ENCODE results near the gene AGBL4. TPM values are rescaled to one million over a fixed set of nuclear protein-coding genes. Genes with fewer than 3 reads are reported as not detected.

AGBL4 gene
- total RNA-seq, 1 donor from 2014 or later: not detected

GRCh38 chr1:48793863-48794262 is 1229.9 kb downstream of the AGBL4 start:
- Mint-ChIP-seq H3K36me3 (ENCODE audit: unreplicated experiment) (no peaks in the 10 kb centered on the region), H3K4me1 (ENCODE audit: unreplicated experiment) (no peaks in the 10 kb centered on the region), H3K27me3 (ENCODE audit: unreplicated experiment) (no peaks in the 10 kb centered on the region), H3K27ac (ENCODE audit: unreplicated experiment) (no peak overlapping the region), H3K4me3 (ENCODE audit: unreplicated experiment) (no peak overlapping the region), H3K9me3 (ENCODE audit: unreplicated experiment) (no peaks in the 10 kb centered on the region)
- TF ChIP-seq CTCF (IDR thresholded peaks at IDR 0.05): no peak
- no peak for DNase-seq (ENCODE audit: extremely low spot score, unreplicated experiment)

- no peaks in the 10 kb centered on the region for H3K36me3 Mint-ChIP-seq (ENCODE audit: unreplicated experiment)
Observed at GRCh38 chr1:48792961-48793360, 1230.8 kb downstream of the AGBL4 start.

GRCh38 chr1:48790397-48790796 is 1233.4 kb downstream of the AGBL4 start:
- Mint-ChIP-seq H3K9me3 (ENCODE audit: unreplicated experiment) (peaks cover under 1% of the 10 kb centered on the region), H3K4me3 (ENCODE audit: unreplicated experiment) (no peak overlapping the region)
- DNase-seq (ENCODE audit: extremely low spot score, unreplicated experiment): no peak

More at GRCh38 chr1:48792961-48793360, 1230.8 kb downstream of the AGBL4 start:
- no peak for DNase-seq (ENCODE audit: extremely low spot score, unreplicated experiment)
- no peak for TF ChIP-seq CTCF (IDR thresholded peaks at IDR 0.05)
- Mint-ChIP-seq H3K27ac (ENCODE audit: unreplicated experiment) (no peak overlapping the region), H3K27me3 (ENCODE audit: unreplicated experiment) (no peaks in the 10 kb centered on the region), H3K4me3 (ENCODE audit: unreplicated experiment) (no peak overlapping the region), H3K4me1 (ENCODE audit: unreplicated experiment) (no peaks in the 10 kb centered on the region), H3K9me3 (ENCODE audit: unreplicated experiment) (no peaks in the 10 kb centered on the region)

GRCh38 chr1:48789903-48790302 is 1233.9 kb downstream of the AGBL4 start:
- Mint-ChIP-seq H3K4me1 (ENCODE audit: unreplicated experiment) (no peaks in the 10 kb centered on the region), H3K27ac (ENCODE audit: unreplicated experiment) (no peak overlapping the region), H3K27me3 (ENCODE audit: unreplicated experiment) (no peaks in the 10 kb centered on the region), H3K36me3 (ENCODE audit: unreplicated experiment) (no peaks in the 10 kb centered on the region), H3K9me3 (ENCODE audit: unreplicated experiment) (peaks cover 6% of the 10 kb centered on the region), H3K4me3 (ENCODE audit: unreplicated experiment) (no peak overlapping the region)
- no peak for TF ChIP-seq CTCF (IDR thresholded peaks at IDR 0.05)
- no peak for DNase-seq (ENCODE audit: extremely low spot score, unreplicated experiment)

More at GRCh38 chr1:48790397-48790796, 1233.4 kb downstream of the AGBL4 start:
- no peaks in the 10 kb centered on the region for H3K36me3 Mint-ChIP-seq (ENCODE audit: unreplicated experiment)
- no peaks in the 10 kb centered on the region for H3K27me3 Mint-ChIP-seq (ENCODE audit: unreplicated experiment)
- H3K27ac Mint-ChIP-seq (ENCODE audit: unreplicated experiment): no peak overlapping the region
- H3K4me1 Mint-ChIP-seq (ENCODE audit: unreplicated experiment): no peaks in the 10 kb centered on the region
- TF ChIP-seq CTCF (IDR thresholded peaks at IDR 0.05): no peak

GRCh38 chr1:48785869-48786268 is 1237.9 kb downstream of the AGBL4 start:
- H3K36me3 Mint-ChIP-seq (ENCODE audit: unreplicated experiment): no peaks in the 10 kb centered on the region
- no peaks in the 10 kb centered on the region for H3K27me3 Mint-ChIP-seq (ENCODE audit: unreplicated experiment)
- H3K4me1 Mint-ChIP-seq (ENCODE audit: unreplicated experiment): no peaks in the 10 kb centered on the region
- no peak for TF ChIP-seq CTCF (IDR thresholded peaks at IDR 0.05)
- no peak overlapping the region for H3K4me3 Mint-ChIP-seq (ENCODE audit: unreplicated experiment)
- no peak overlapping the region for H3K27ac Mint-ChIP-seq (ENCODE audit: unreplicated experiment)
- H3K9me3 Mint-ChIP-seq (ENCODE audit: unreplicated experiment): peaks cover 11% of the 10 kb centered on the region
- DNase-seq (ENCODE audit: extremely low spot score, unreplicated experiment): no peak

Measured in osteocyte (in vitro differentiated cells).